HEK293 (cell line): ENCODE data around the gene ABHD17B.

Experiments
- CTCF ChIA-PET: fragments of 350-600 bp; formaldehyde crosslinking; extraction: SDS; loops from one replicate; lab custom pipeline; 2021; ENCODE audit warnings: antibody characterized with exemption; lab: Yijun Ruan, JAX
- POLR2A ChIA-PET: fragments of 300-600 bp; formaldehyde crosslinking; extraction: SDS; loops from one replicate; lab custom pipeline; 2020; ENCODE audit warnings: antibody characterized with exemption, inconsistent platforms; lab: Yijun Ruan, JAX
- H3K27ac ChIP-seq: fragments of 200-500 bp; sonication (Bioruptor generic); 2 replicates; pipeline ENCODE4 v1.5.1; 2014; ENCODE audit warnings: low read depth, low read length, control low read depth, inconsistent platforms; ENCODE audit errors: extremely low read depth
- H3K36me3 ChIP-seq, 2 experiments: fragments of 200-500 bp in 1 of 2; sonication (Bioruptor generic) in 1 of 2; 1 replicate in 1 of 2; 2 replicates in 1 of 2; pipeline ENCODE4 v1.5.1; 2014 to 2017; ENCODE audit warnings: inconsistent platforms in 2 of 2, low read length in 2 of 2; ENCODE audit not compliant: control insufficient read depth in 2 of 2, insufficient read depth in 1 of 2
- H3K4me1 ChIP-seq: fragments of 200-500 bp; sonication (Bioruptor generic); 2 replicates; pipeline ENCODE4 v1.5.1; 2014; ENCODE audit warnings: mild to moderate bottlenecking, low read length, inconsistent platforms; ENCODE audit not compliant: control insufficient read depth, insufficient read depth
- H3K4me3 ChIP-seq: 2 replicates; pipeline ENCODE4 v1.5.1; 2011; ENCODE audit warnings: low read depth, mild to moderate bottlenecking, control low read depth, low read length, moderate library complexity
- H3K9me3 ChIP-seq: fragments of 200-500 bp; sonication (Bioruptor generic); 2 replicates; pipeline ENCODE4 v1.5.1; 2014; ENCODE audit warnings: low read depth, low read length, inconsistent platforms; ENCODE audit not compliant: control insufficient read depth, insufficient read depth
- FEZF1 ChIP-seq: fragments of 450-650 bp; formaldehyde crosslinking; IDR thresholded peaks from 2 replicates; pipeline ENCODE4 v1.5.1; 2016; ENCODE audit warnings: missing biosample characterization, missing genetic modification characterization
- HOXA7 ChIP-seq: sonication (generic); formaldehyde crosslinking; IDR thresholded peaks from 2 replicates; pipeline ENCODE4 v1.8.1; 2022; ENCODE audit warnings: missing genetic modification reagents, borderline replicate concordance
- MZF1 ChIP-seq: fragments of 450-650 bp; formaldehyde crosslinking; IDR thresholded peaks from 2 replicates; pipeline ENCODE4 v1.5.1; 2017; ENCODE audit warnings: missing biosample characterization, missing genetic modification characterization, borderline replicate concordance
- SETDB1 ChIP-seq: IDR thresholded peaks from one replicate; pipeline ENCODE4 v1.6.1; 2017; ENCODE audit warnings: mild to moderate bottlenecking, low read length, moderate library complexity, mixed read lengths; ENCODE audit not compliant: insufficient read length
- SP2 ChIP-seq: fragments of 450-650 bp; formaldehyde crosslinking; IDR thresholded peaks from 2 replicates; pipeline ENCODE4 v1.5.1; 2016; ENCODE audit warnings: missing biosample characterization, missing genetic modification characterization
- ZBTB6 ChIP-seq: fragments of 450-650 bp; formaldehyde crosslinking; IDR thresholded peaks from 2 replicates; pipeline ENCODE4 v1.5.1; 2017; ENCODE audit warnings: missing biosample characterization, missing genetic modification characterization
- ZFP3 ChIP-seq: fragments of 450-650 bp; formaldehyde crosslinking; IDR thresholded peaks from 2 replicates; pipeline ENCODE4 v1.5.1; 2016; ENCODE audit warnings: low read depth, missing biosample characterization, missing genetic modification characterization
- ZFP37 ChIP-seq: fragments of 450-650 bp; formaldehyde crosslinking; IDR thresholded peaks from 2 replicates; pipeline ENCODE4 v1.5.1; 2016; ENCODE audit warnings: missing biosample characterization, missing genetic modification characterization
- ZNF114 ChIP-seq: fragments of 450-650 bp; formaldehyde crosslinking; IDR thresholded peaks from 2 replicates; pipeline ENCODE4 v1.5.0; 2017; ENCODE audit warnings: missing biosample characterization, missing genetic modification characterization
- ZNF184 ChIP-seq: fragments of 450-650 bp; IDR thresholded peaks from 2 replicates; pipeline ENCODE4 v1.5.1; 2018; ENCODE audit warnings: missing biosample characterization, mild to moderate bottlenecking, missing genetic modification characterization
- ZNF292 ChIP-seq: fragments of 450-650 bp; formaldehyde crosslinking; IDR thresholded peaks from 2 replicates; pipeline ENCODE4 v1.5.1; 2016; ENCODE audit warnings: low read depth, missing biosample characterization, missing genetic modification characterization, borderline replicate concordance
- ZNF350 ChIP-seq: fragments of 450-650 bp; formaldehyde crosslinking; IDR thresholded peaks from 2 replicates; pipeline ENCODE4 v1.5.0; 2017; ENCODE audit warnings: missing biosample characterization, mild to moderate bottlenecking, missing genetic modification characterization
- ZNF548 ChIP-seq: fragments of 450-650 bp; formaldehyde crosslinking; IDR thresholded peaks from 2 replicates; pipeline ENCODE4 v1.5.1; 2016; ENCODE audit warnings: missing biosample characterization, missing genetic modification characterization
- ZNF555 ChIP-seq: fragments of 450-650 bp; formaldehyde crosslinking; conservative IDR thresholded peaks from 2 replicates; pipeline ENCODE4 v1.5.1; 2017; ENCODE audit warnings: missing biosample characterization, mild to moderate bottlenecking, missing genetic modification characterization, inconsistent platforms
- ZNF624 ChIP-seq: fragments of 450-650 bp; formaldehyde crosslinking; IDR thresholded peaks from 2 replicates; pipeline ENCODE4 v1.5.1; 2017; ENCODE audit warnings: missing biosample characterization, missing genetic modification characterization
- ZNF639 ChIP-seq: fragments of 450-650 bp; formaldehyde crosslinking; IDR thresholded peaks from 2 replicates; pipeline ENCODE4 v1.5.1; 2016; ENCODE audit warnings: missing biosample characterization, missing genetic modification characterization
- ZNF670 ChIP-seq: fragments of 450-650 bp; formaldehyde crosslinking; IDR thresholded peaks from 2 replicates; pipeline ENCODE4 v1.5.1; 2016; ENCODE audit warnings: missing biosample characterization, missing genetic modification characterization, low read depth
- ZNF701 ChIP-seq: fragments of 450-650 bp; formaldehyde crosslinking; IDR thresholded peaks from 2 replicates; pipeline ENCODE4 v1.5.1; 2016; ENCODE audit warnings: missing biosample characterization, missing genetic modification characterization
- ZNF704 ChIP-seq: fragments of 450-650 bp; formaldehyde crosslinking; IDR thresholded peaks from 2 replicates; pipeline ENCODE4 v1.5.1; 2016; ENCODE audit warnings: missing biosample characterization, missing genetic modification characterization
- ZNF777 ChIP-seq: fragments of 450-650 bp; formaldehyde crosslinking; IDR thresholded peaks from 2 replicates; pipeline ENCODE4 v1.5.1; 2017; ENCODE audit warnings: missing biosample characterization, missing genetic modification characterization, borderline replicate concordance
- ZNF837 ChIP-seq: fragments of 450-650 bp; formaldehyde crosslinking; IDR thresholded peaks from 2 replicates; pipeline ENCODE4 v1.5.1; 2016; ENCODE audit warnings: missing biosample characterization, missing genetic modification characterization

The ABHD17B gene

GRCh38 chr9:71884005-71884404 is 27.0 kb downstream of the ABHD17B start:
- ChIA-PET CTCF (interaction anchor here (0.6 kb wide), 2 partner anchors 60 to 64 kb away, joined by 3 to 4 read pairs; no protein-coding TSS in a partner anchor), POLR2A (no interaction called here)
- H3K36me3 ChIP-seq = no peaks in the 10 kb centered on the region
- TF ChIP-seq ZNF292 (no peak), ZNF777 (tag by site-specific recombination) (no peak), ZNF350 (tag by site-specific recombination) (no peak), ZNF701 (no peak), ZNF184 (tag by site-specific recombination) (peak; percentile 99), HOXA7 (CRISPR knock-in tag) (no peak), ZNF555 (tag by site-specific recombination) (no peak), SP2 (tag by site-specific recombination) (no peak), ZFP3 (tag by site-specific recombination) (no peak), FEZF1 (tag by site-specific recombination) (no peak), ZNF639 (no peak), ZNF704 (tag by site-specific recombination) (no peak), MZF1 (no peak), ZNF837 (no peak), ZNF548 (no peak), ZNF670 (tag by site-specific recombination) (no peak), SETDB1 (peak; percentile 45), ZNF624 (tag by site-specific recombination) (no peak)
- H3K4me3 ChIP-seq = no peak overlapping the region
- no peaks in the 10 kb centered on the region for H3K4me1 ChIP-seq
- no peaks in the 10 kb centered on the region for H3K9me3 ChIP-seq
- H3K27ac ChIP-seq = no peak overlapping the region

- Histone ChIP-seq H3K4me3 (no peak overlapping the region), H3K27ac (no peak overlapping the region), H3K36me3 (peaks cover 0 to 2% of the 10 kb centered on the region in 2 experiments; a peak in 1 of 3 replicates), H3K4me1 (no peaks in the 10 kb centered on the region), H3K9me3 (no peaks in the 10 kb centered on the region)
- CTCF ChIA-PET = no interaction called here
- POLR2A ChIA-PET = no interaction called here
- TF ChIP-seq ZNF114 (tag by site-specific recombination) = no peak
- no peak for TF ChIP-seq ZFP37
- TF ChIP-seq ZBTB6 (tag by site-specific recombination) = no peak
These were observed 31.3 kb downstream of the ABHD17B start for GRCh38 chr9:71879644-71880174.
